Sigmoid colon (tissue), 4 donors: ENCODE results near the gene CASZ1.

ENCODE experiments used
- POLR2A ChIP-seq, 2 donors: fragments of 450-650 bp; IDR thresholded peaks; one replicate each; pipeline ENCODE4 v1.6.1; 2016; ENCODE audit warnings: antibody characterized with exemption in 2 of 2, mild to moderate bottlenecking in 2 of 2, moderate library complexity in 2 of 2
- POLR2AphosphoS5 ChIP-seq, 4 donors: sonication (generic); formaldehyde crosslinking; IDR thresholded peaks; one replicate each; pipeline ENCODE4 v1.6.1; 2017; ENCODE audit warnings: antibody characterized with exemption in 4 of 4

DNA sequence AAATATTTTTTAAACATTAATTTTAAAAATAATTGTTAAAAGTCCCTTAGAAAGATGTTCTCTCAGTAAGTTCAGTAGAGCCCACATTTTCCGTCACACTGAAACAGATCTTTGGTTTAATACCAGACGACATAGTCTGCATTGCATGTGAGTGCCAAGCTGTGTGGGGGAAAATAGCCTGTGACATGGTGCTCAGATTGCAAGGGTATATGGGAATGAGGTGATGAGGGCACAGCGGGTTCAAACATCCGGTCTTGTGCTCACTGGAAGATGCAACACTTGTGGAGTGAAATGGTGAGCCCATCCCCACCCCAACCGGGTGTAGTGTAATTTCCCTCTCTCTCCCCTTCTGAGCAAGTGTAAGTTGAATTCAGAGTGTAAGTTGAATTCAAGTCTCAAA, 207.4 kb downstream of the CASZ1 start:
- TF ChIP-seq POLR2A (IDR thresholded peaks at IDR 0.05), result no peak
- TF ChIP-seq POLR2AphosphoS5 (IDR thresholded peaks at IDR 0.05), result no peak
